Measurements from ENCODE around the gene FAS.
A peak's percentile ranks its signal among the peaks of the same experiment; 100 is the strongest.
"Not testable (repeated sequence)": the region's sequence is repeated elsewhere in the genome, so short reads cannot be mapped to it uniquely, and the experiment has no call there.

FAS gene

GRCh38 chr10:88994019-88994418 is 3.4 kb downstream of the FAS start:
- DNase-seq = no peak

GRCh38 chr10:88995156-88995876 is 4.7 kb downstream of the FAS start:
- DNase-seq = no peak

GRCh38 chr10:88996927-88997326 is 6.3 kb downstream of the FAS start:
- DNase-seq = no peak

- no peak for DNase-seq
These were observed 9.0 kb downstream of the FAS start for GRCh38 chr10:88999625-89000024.

GRCh38 chr10:89001024-89001728 is 10.6 kb downstream of the FAS start:
- no peak for DNase-seq

GRCh38 chr10:89001729-89002072 is 11.1 kb downstream of the FAS start:
- no peak for DNase-seq

GRCh38 chr10:89002226-89002978 is 11.8 kb downstream of the FAS start:
- DNase-seq = no peak

- no peak for DNase-seq
These were observed 12.7 kb downstream of the FAS start for GRCh38 chr10:89003344-89003743.

GRCh38 chr10:89007129-89007893 is 16.7 kb downstream of the FAS start:
- DNase-seq = no peak

GRCh38 chr10:89018700-89019346 is 28.2 kb downstream of the FAS start:
- DNase-seq = not testable (repeated sequence)

GRCh38 chr10:89019569-89020327 is 29.1 kb downstream of the FAS start:
- no peak for DNase-seq

- not testable (repeated sequence) for DNase-seq
These were observed 30.9 kb downstream of the FAS start for GRCh38 chr10:89021526-89021925.

GRCh38 chr10:89022734-89023133 is 32.1 kb downstream of the FAS start:
- no peak for DNase-seq

GRCh38 chr10:89025453-89025852 is 34.9 kb downstream of the FAS start:
- DNase-seq = no peak

- DNase-seq = no peak
These were observed 38.6 kb downstream of the FAS start for GRCh38 chr10:89029181-89029580.

- DNase-seq = peak; percentile 24
These were observed 39.3 kb downstream of the FAS start for GRCh38 chr10:89029785-89030437.

GRCh38 chr10:89030791-89031190 is 40.2 kb downstream of the FAS start:
- no peak for DNase-seq

- no peak for DNase-seq
These were observed 41.7 kb downstream of the FAS start for GRCh38 chr10:89032141-89032891.

GRCh38 chr10:89035461-89035860 is 44.9 kb downstream of the FAS start:
- no peak for DNase-seq

- DNase-seq = no peak
These were observed 46.5 kb downstream of the FAS start for GRCh38 chr10:89037096-89037495.

- DNase-seq = no peak
These were observed 52.0 kb downstream of the FAS start for GRCh38 chr10:89042562-89042961.

Data from NCI-H2029 treated with DMSO at 0.1 percent for 48 hours (cell line).